HUES6 (cell line): ENCODE measurements around the gene MRE11.
"Not testable (repeated sequence)": the region's sequence is repeated elsewhere in the genome, so short reads cannot be mapped to it uniquely, and the experiment has no call there.

Experiments
- H3K27ac ChIP-seq: 2 replicates; pipeline ENCODE4 v1.7.0; 2013; ENCODE audit warnings: low read depth, mild to moderate bottlenecking, low read length, inconsistent platforms
- H3K27me3 ChIP-seq: 2 replicates; pipeline ENCODE4 v1.6.1; 2013; ENCODE audit warnings: low read length; ENCODE audit not compliant: control insufficient read depth, insufficient read depth
- H3K36me3 ChIP-seq: 2 replicates; pipeline ENCODE4 v1.6.1; 2013; ENCODE audit warnings: low read length; ENCODE audit not compliant: control insufficient read depth, insufficient read depth
- H3K4me1 ChIP-seq: 2 replicates; pipeline ENCODE4 v1.6.1; 2013; ENCODE audit warnings: low read length; ENCODE audit not compliant: control insufficient read depth, insufficient read depth
- H3K4me3 ChIP-seq: 2 replicates; pipeline ENCODE4 v1.5.1; 2013; ENCODE audit warnings: low read depth, low read length
- H3K9ac ChIP-seq: one replicate; pipeline ENCODE4 v1.6.1; 2013; ENCODE audit warnings: mild to moderate bottlenecking, low read length
- H3K9me3 ChIP-seq: 2 replicates; pipeline ENCODE4 v1.6.1; 2013; ENCODE audit warnings: low read depth, low read length; ENCODE audit not compliant: control insufficient read depth, insufficient read depth

MRE11 gene

GRCh38 chr11:94396282-94396681 lies 97.4 kb downstream of the MRE11 start:
- Histone ChIP-seq H3K27me3 (peaks cover 33% of the 10 kb centered on the region), H3K4me1 (peaks cover 5% of the 10 kb centered on the region; the same call in 1 of the 2 replicates), H3K36me3 (no peaks in the 10 kb centered on the region; the same call in 1 of the 2 replicates), H3K4me3 (no peak overlapping the region), H3K9me3 (no peaks in the 10 kb centered on the region), H3K9ac (no peak overlapping the region), H3K27ac (no peak overlapping the region)

GRCh38 chr11:94391937-94392336 lies 101.7 kb downstream of the MRE11 start:
- H3K9me3 ChIP-seq, H3K27me3 ChIP-seq, H3K9ac ChIP-seq, H3K4me1 ChIP-seq, H3K27ac ChIP-seq, H3K4me3 ChIP-seq, H3K36me3 ChIP-seq: not testable (repeated sequence)

DNA sequence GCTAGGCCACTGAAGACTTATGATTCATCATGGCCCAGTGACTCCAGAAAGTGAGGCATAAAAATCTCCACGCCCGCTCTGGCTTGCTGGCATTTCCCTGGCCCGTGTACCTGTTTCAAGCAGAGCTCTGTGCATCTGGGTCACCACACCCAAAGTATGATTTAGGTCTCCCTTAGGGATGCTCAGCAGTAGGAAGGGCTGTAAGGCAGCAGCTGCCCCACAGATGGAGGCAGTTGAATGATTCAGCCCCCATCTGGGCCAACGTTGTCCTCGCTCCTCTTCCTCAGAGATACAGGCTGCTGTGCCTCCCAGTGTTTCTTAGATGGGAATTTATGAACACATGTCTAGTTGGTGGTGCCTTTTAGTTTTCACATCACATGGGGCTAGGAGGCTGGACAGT lies 114.0 kb downstream of the MRE11 start:
- no peak overlapping the region for H3K27ac ChIP-seq
- H3K36me3 ChIP-seq: no peaks in the 10 kb centered on the region
- H3K9me3 ChIP-seq: no peaks in the 10 kb centered on the region
- H3K9ac ChIP-seq: no peak overlapping the region
- no peaks in the 10 kb centered on the region for H3K27me3 ChIP-seq
- H3K4me1 ChIP-seq: no peaks in the 10 kb centered on the region
- no peak overlapping the region for H3K4me3 ChIP-seq

DNA sequence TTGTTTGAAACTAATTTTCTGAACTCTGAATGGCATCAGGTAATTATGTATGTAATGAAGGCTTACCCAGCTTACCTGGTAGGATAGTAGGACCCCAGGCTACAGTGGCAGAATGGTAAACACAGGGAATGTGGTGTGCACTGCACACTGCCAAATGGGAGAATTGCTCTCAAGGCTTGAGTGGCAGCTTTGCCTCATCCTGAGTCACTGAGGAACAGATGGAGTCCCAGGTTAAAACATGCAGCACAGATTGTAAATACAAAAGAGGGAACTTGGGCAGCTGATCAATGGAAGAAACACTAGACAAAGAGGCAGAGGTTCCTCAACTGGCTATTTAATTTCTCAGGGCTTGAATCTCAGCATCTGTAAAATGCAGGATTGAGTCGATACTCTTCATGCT lies 116.8 kb downstream of the MRE11 start:
- no peaks in the 10 kb centered on the region for H3K27me3 ChIP-seq
- no peaks in the 10 kb centered on the region for H3K4me1 ChIP-seq
- no peaks in the 10 kb centered on the region for H3K36me3 ChIP-seq
- H3K9me3 ChIP-seq: no peaks in the 10 kb centered on the region
- H3K9ac ChIP-seq: no peak overlapping the region
- H3K4me3 ChIP-seq: no peak overlapping the region
- no peak overlapping the region for H3K27ac ChIP-seq

DNA sequence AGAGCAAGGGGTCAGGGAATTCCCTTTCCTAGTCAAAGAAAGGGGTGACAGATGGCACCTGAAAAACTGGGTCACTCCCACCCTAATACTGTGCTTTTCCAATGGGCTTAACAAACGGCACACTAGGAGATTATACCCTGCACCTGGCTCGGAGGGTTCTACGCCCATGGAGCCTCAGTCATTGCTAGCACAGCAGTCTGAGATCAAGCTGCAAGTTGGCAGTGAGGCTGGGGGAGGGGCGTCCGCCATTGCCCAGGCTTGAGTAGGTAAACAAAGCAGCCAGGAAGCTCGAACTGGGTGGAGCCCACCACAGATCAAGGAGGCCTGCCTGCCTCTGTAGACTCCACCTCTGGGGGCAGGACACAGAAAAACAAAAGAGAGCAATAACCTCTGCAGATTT lies 123.1 kb downstream of the MRE11 start:
- not testable (repeated sequence) for H3K27ac ChIP-seq, H3K9ac ChIP-seq, H3K4me1 ChIP-seq, H3K36me3 ChIP-seq, H3K27me3 ChIP-seq, H3K4me3 ChIP-seq
- H3K9me3 ChIP-seq: peaks cover 11% of the 10 kb centered on the region; the same call in 1 of the 2 replicates
